Activated CD8-positive, alpha-beta T cell treated with anti-CD3 and anti-CD28 coated beads for 36 hours (primary cell): ENCODE measurements around the gene RPP40. TPM values are rescaled to one million over a fixed set of nuclear protein-coding genes. Genes with fewer than 3 reads are reported as not detected.

Experiments used
- ATAC-seq: fragments of 200-7000 bp; cut with Tn5 transposase; one replicate; pipeline ENCODE4 v1.10.0; 2021; ENCODE audit warnings: mild to moderate bottlenecking, moderate library complexity
- CTCF ChIA-PET: fragments of 350-600 bp; sonication (Branson Sonifier 250); formaldehyde crosslinking; loops from one replicate; lab custom pipeline; 2021; ENCODE audit warnings: antibody characterized with exemption; lab: Charles Lee
- POLR2A ChIA-PET: fragments of 350-600 bp; sonication (Branson Sonifier 250); formaldehyde crosslinking; loops from one replicate; lab custom pipeline; 2021; ENCODE audit warnings: antibody characterized with exemption; lab: Charles Lee
- DNase-seq: peaks from one replicate; pipeline ENCODE4 v3.0.0-alpha.2; 2020
- H3K27ac Mint-ChIP-seq: one replicate; pipeline ENCODE4 v1.8.0; 2021; ENCODE audit warnings: mild to moderate bottlenecking, mixed read lengths
- H3K27me3 Mint-ChIP-seq: one replicate; pipeline ENCODE4 v1.8.0; 2021; ENCODE audit warnings: mixed read lengths
- H3K36me3 Mint-ChIP-seq: one replicate; pipeline ENCODE4 v1.8.0; 2021; ENCODE audit warnings: low read depth, mixed read lengths
- H3K4me1 Mint-ChIP-seq: one replicate; pipeline ENCODE4 v1.8.0; 2021; ENCODE audit warnings: low read depth, mixed read lengths
- H3K4me3 Mint-ChIP-seq: one replicate; pipeline ENCODE4 v1.8.0; 2021; ENCODE audit warnings: mild to moderate bottlenecking, moderate library complexity, mixed read lengths
- H3K9me3 Mint-ChIP-seq: one replicate; pipeline ENCODE4 v1.8.0; 2021; ENCODE audit warnings: mixed read lengths
- intact Hi-C: fragments of 100-400 bp; cut with micrococcal nuclease; formaldehyde crosslinking; loops from one replicate; pipeline ENCODE4 v1.10.0; 2022
- total RNA-seq, 2 experiments: library from RNA; stranded (reverse); gene quantifications; one replicate each; pipeline ENCODE4 v1.2.3, GENCODE V29; 2021
- TF ChIP-seq, protein P1 (sequence below): fragments of 200-600 bp; IDR thresholded peaks from one replicate; pipeline ENCODE4 v1.8.0; 2022; ENCODE audit warnings: antibody characterized with exemption, mild to moderate bottlenecking

The RPP40 gene
- total RNA-seq, 2 experiments from 2014 or later = 9.5 to 11.1 TPM

DNA sequence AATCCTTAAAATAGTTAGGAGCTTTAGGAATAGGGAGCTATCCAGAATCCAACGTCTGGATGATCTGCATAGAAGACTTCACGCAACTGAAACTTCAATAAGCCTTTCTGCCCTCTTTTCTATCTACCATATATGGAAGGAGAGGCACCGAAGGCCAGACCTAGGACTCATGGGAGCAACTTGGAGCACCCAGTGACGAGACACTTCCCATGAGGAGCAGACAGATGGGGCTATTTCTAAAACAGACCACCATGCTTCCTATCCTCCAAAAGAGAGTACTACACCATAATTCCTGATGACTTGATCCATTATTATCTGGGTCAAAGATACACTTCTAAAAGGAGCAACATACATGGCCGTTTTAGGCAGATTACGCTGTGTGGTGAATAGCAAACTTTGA is 6.0 kb downstream of the RPP40 start:
- Mint-ChIP-seq H3K27ac (no peak overlapping the region), H3K27me3 (no peaks in the 10 kb centered on the region), H3K36me3 (peaks cover 41% of the 10 kb centered on the region), H3K4me1 (peaks cover 7% of the 10 kb centered on the region), H3K4me3 (no peak overlapping the region), H3K9me3 (no peaks in the 10 kb centered on the region)
- ATAC-seq (no peak), DNase-seq (no peak)
- POLR2A ChIA-PET = no interaction called here
- CTCF ChIA-PET = no interaction called here
- TF ChIP-seq, protein P1, sequence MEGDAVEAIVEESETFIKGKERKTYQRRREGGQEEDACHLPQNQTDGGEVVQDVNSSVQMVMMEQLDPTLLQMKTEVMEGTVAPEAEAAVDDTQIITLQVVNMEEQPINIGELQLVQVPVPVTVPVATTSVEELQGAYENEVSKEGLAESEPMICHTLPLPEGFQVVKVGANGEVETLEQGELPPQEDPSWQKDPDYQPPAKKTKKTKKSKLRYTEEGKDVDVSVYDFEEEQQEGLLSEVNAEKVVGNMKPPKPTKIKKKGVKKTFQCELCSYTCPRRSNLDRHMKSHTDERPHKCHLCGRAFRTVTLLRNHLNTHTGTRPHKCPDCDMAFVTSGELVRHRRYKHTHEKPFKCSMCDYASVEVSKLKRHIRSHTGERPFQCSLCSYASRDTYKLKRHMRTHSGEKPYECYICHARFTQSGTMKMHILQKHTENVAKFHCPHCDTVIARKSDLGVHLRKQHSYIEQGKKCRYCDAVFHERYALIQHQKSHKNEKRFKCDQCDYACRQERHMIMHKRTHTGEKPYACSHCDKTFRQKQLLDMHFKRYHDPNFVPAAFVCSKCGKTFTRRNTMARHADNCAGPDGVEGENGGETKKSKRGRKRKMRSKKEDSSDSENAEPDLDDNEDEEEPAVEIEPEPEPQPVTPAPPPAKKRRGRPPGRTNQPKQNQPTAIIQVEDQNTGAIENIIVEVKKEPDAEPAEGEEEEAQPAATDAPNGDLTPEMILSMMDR = no peak
- intact Hi-C loops = no loop called here

DNA sequence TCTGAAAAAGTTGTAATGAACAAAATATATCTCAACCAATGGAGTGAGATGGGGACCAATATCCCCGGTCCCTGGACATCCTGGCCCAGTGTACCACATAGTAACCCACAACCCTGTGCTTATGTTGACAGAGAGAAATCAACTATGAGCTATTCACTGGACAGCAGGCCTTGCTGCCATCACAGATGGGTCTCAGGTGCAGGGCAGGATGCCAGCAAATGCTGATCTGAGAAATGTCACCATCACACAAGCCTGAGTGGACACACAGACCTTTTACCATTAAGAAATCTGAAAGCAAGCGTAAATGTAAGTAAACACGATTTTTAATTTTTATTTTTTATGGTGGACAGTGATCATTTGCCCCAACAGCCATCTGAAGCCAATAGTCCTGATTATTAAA is 9.1 kb downstream of the RPP40 start:
- POLR2A ChIA-PET = interaction anchor here (1.2 kb wide), 1 partner anchor 52 kb away, joined by 3 read pairs; no protein-coding TSS in a partner anchor
- Mint-ChIP-seq H3K27me3 (no peaks in the 10 kb centered on the region), H3K4me1 (no peaks in the 10 kb centered on the region), H3K27ac (no peak overlapping the region), H3K4me3 (no peak overlapping the region), H3K36me3 (peaks cover 53% of the 10 kb centered on the region), H3K9me3 (no peaks in the 10 kb centered on the region)
- intact Hi-C loops = no loop called here
- TF ChIP-seq, protein P1 = no peak
- no peak for ATAC-seq
- CTCF ChIA-PET = no interaction called here
- DNase-seq = no peak

DNA sequence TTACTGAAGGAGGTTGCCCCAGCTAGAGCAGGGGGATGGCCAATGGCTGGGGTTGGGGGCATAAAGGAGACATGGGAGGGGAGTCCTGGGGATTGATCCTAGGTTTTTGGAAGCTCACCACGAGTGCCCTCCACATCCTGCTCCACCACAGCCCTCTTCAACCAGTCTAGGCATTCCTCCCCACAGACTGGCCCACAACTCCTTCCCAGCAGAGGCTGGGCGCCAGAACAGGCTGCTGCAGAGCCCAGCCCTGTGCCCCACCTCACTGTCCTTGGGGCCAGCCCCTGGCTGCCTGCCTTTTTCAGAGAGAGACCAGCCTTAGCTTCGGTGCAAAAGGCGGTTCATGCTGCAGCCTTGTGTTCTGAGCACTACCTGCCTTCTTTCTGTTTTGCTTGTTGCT is 16.4 kb downstream of the RPP40 start:
- TF ChIP-seq, protein P1 = no peak
- ChIA-PET POLR2A (no interaction called here), CTCF (no interaction called here)
- intact Hi-C loops = no loop called here
- DNase-seq = no peak
- no peak for ATAC-seq
- H3K9me3 Mint-ChIP-seq = peaks cover 5% of the 10 kb centered on the region
- no peak overlapping the region for H3K27ac Mint-ChIP-seq
- no peak overlapping the region for H3K4me3 Mint-ChIP-seq
- peaks cover 2% of the 10 kb centered on the region for H3K27me3 Mint-ChIP-seq
- H3K4me1 Mint-ChIP-seq = no peaks in the 10 kb centered on the region
- H3K36me3 Mint-ChIP-seq = peaks cover 22% of the 10 kb centered on the region

DNA sequence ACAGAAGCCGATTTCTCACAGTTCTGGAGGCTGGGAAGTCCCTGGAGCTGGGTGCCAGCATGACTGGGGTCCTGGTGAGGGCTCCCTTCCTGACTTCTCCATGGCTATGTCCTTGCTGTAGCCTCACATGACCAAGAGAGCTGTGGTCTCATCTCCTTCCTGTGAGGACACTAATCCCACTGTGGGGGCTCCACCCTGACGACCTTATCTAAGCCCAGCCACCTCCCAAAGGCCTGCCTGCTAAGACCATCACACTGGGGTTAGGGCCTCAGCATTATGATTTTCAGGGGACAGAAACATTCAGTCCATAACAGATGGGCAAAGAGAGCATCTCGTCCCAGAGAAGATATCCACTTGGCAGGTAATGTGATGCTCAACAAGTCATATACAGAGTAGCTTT is 16.8 kb downstream of the RPP40 start:
- no peak overlapping the region for H3K27ac Mint-ChIP-seq
- POLR2A ChIA-PET = no interaction called here
- CTCF ChIA-PET = no interaction called here
- H3K9me3 Mint-ChIP-seq = peaks cover 5% of the 10 kb centered on the region
- no peak for ATAC-seq
- H3K36me3 Mint-ChIP-seq = peaks cover 20% of the 10 kb centered on the region
- H3K4me3 Mint-ChIP-seq = no peak overlapping the region
- no peaks in the 10 kb centered on the region for H3K4me1 Mint-ChIP-seq
- intact Hi-C loops = no loop called here
- H3K27me3 Mint-ChIP-seq = peaks cover 2% of the 10 kb centered on the region
- no peak for DNase-seq
- TF ChIP-seq, protein P1 = no peak

DNA sequence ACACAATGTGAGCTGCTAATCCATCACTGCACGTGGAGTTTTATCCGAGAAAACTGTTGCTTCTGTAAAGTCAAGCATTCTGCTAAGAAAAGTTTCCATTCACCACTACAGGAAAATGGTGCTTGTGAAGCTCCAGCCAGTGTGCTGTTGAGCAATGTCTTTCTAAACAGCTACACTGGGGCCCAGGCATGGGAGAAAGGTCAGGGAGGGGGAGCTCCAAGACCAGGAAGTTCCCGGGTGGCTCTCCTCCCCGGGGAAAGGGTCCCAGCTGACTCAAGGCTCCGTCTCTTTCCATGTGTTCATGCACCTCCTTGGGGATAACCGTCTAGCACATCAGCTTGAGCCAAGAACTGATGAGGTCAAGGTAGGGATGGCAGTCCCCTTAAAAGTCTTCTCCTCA is 20.5 kb downstream of the RPP40 start:
- TF ChIP-seq, protein P1 = no peak
- POLR2A ChIA-PET = interaction anchor here (1.1 kb wide), 1 partner anchor 20 kb away, joined by 3 read pairs; the partner anchor contains the start of gene RPP40
- peaks cover 17% of the 10 kb centered on the region for H3K9me3 Mint-ChIP-seq
- no peak for DNase-seq
- H3K27me3 Mint-ChIP-seq = peaks cover 2% of the 10 kb centered on the region
- no peak for ATAC-seq
- intact Hi-C loops = no loop called here
- no peak overlapping the region for H3K27ac Mint-ChIP-seq
- CTCF ChIA-PET = interaction anchor here (1.1 kb wide), 1 partner anchor 14 kb away, joined by 3 read pairs; no protein-coding TSS in a partner anchor
- H3K4me3 Mint-ChIP-seq = no peak overlapping the region
- no peaks in the 10 kb centered on the region for H3K4me1 Mint-ChIP-seq
- peaks cover 3% of the 10 kb centered on the region for H3K36me3 Mint-ChIP-seq
